K562 (cell line): ENCODE results near the gene DLGAP1. TPM values are rescaled to one million over a fixed set of nuclear protein-coding genes. Genes with fewer than 3 reads are reported as not detected.
A peak's percentile ranks its signal among the peaks of the same experiment; 100 is the strongest.

Experiments
- BHLHE40 ChIP-seq: IDR thresholded peaks from 2 replicates; pipeline ENCODE4 v1.6.1; 2011; ENCODE audit warnings: low read length, improper control_type of control experiment
- BRD4 ChIP-seq: fragments of 200-600 bp; sonication (generic); IDR thresholded peaks from 2 replicates; pipeline ENCODE4 v1.6.1; 2017; ENCODE audit warnings: inconsistent platforms
- CBX3 ChIP-seq, 2 experiments: IDR thresholded peaks; 1 replicate in 1 of 2; 2 replicates in 1 of 2; pipeline ENCODE4 v1.6.1; 2012; ENCODE audit warnings: inconsistent platforms in 2 of 2, low read length in 2 of 2, borderline replicate concordance in 1 of 2, control low read depth in 1 of 2
- CHD1 ChIP-seq: fragments of 200-600 bp; sonication (generic); IDR thresholded peaks from one replicate; pipeline ENCODE4 v1.6.1; 2012; ENCODE audit warnings: mild to moderate bottlenecking, moderate library complexity, low read length, inconsistent platforms
- CXXC5 ChIP-seq: fragments of 250-450 bp; sonication (Bioruptor Pico); IDR thresholded peaks from 2 replicates; pipeline ENCODE4 v1.8.0; 2022; ENCODE audit warnings: inconsistent platforms, mild to moderate bottlenecking, moderate library complexity
- HMGN3 ChIP-seq: IDR thresholded peaks from 2 replicates; pipeline ENCODE4 v1.6.1; 2011; ENCODE audit warnings: borderline replicate concordance, low read depth, mild to moderate bottlenecking, mixed read lengths, low read length; ENCODE audit not compliant: insufficient read length; ENCODE audit errors: extremely low read depth
- JUND ChIP-seq, 2 experiments: IDR thresholded peaks; 2 replicates in 1 of 2; 3 replicates in 1 of 2; pipeline ENCODE4 v1.6.1; 2011; ENCODE audit warnings: borderline replicate concordance in 2 of 2, low read depth in 2 of 2, low read length in 2 of 2, improper control_type of control experiment in 1 of 2, missing biosample characterization in 1 of 2, missing genetic modification characterization in 1 of 2, missing genetic modification reagents in 1 of 2
- NUFIP1 ChIP-seq: fragments of 450-650 bp; IDR thresholded peaks from 2 replicates; pipeline ENCODE4 v1.6.1; 2018; ENCODE audit not compliant: partially characterized antibody
- PRMT5 ChIP-seq: sonication (generic); formaldehyde crosslinking; IDR thresholded peaks from 2 replicates; pipeline ENCODE4 v1.5.0; 2020; ENCODE audit warnings: missing genetic modification reagents
- RBM25 ChIP-seq: fragments of 200-400 bp; formaldehyde crosslinking; IDR thresholded peaks from 2 replicates; pipeline ENCODE4 v1.6.1; 2018; ENCODE audit warnings: low read length, low read depth, moderate library complexity; ENCODE audit not compliant: severe bottlenecking
- RHOXF2B ChIP-seq: fragments of 250-450 bp; sonication (Bioruptor Pico); conservative IDR thresholded peaks from 2 replicates; pipeline ENCODE4 v1.5.1; 2021
- SMARCA5 ChIP-seq: fragments of 450-650 bp; IDR thresholded peaks from 2 replicates; pipeline ENCODE4 v1.6.1; 2016
- TAL1 ChIP-seq: fragments of 450-650 bp; IDR thresholded peaks from 2 replicates; pipeline ENCODE4 v1.6.1; 2016; ENCODE audit warnings: mild to moderate bottlenecking
- TEAD2 ChIP-seq: fragments of 450-650 bp; IDR thresholded peaks from 2 replicates; pipeline ENCODE4 v1.6.1; 2016; ENCODE audit warnings: missing genetic modification characterization, control low read depth, missing compliant biosample characterization
- ZFP36 ChIP-seq: fragments of 150-350 bp; IDR thresholded peaks from 2 replicates; pipeline ENCODE4 v1.6.1; 2018; ENCODE audit warnings: low read length, low read depth; ENCODE audit not compliant: partially characterized antibody
- ZNF212 ChIP-seq: fragments of 450-650 bp; formaldehyde crosslinking; IDR thresholded peaks from 2 replicates; pipeline ENCODE4 v1.4.0; 2020; ENCODE audit warnings: mild to moderate bottlenecking
- polyA plus RNA-seq, 8 experiments: library from polyadenylated mRNA; depleted of rRNA in 4 of 8; stranded (reverse) in 5 of 8; unstranded in 3 of 8; fragments of >200 nt; fragmentation: Nextera tagmentation in 2 of 8; fragmentation: Illumina TruSeq in 1 of 8; extraction: Ambion mirVana in 2 of 8; extraction: Trizol in 1 of 8; gene quantifications; 2 replicates each; pipeline versions ENCODE4 v1.2.1 to v1.2.3, GENCODE V29; 2011 to 2014; ENCODE audit warnings: inconsistent platforms in 1 of 8, missing spikeins in 1 of 8
- total RNA-seq, 7 experiments: library from RNA; depleted of rRNA in 6 of 7; stranded (reverse); fragments of >200 nt in 6 of 7; fragmentation: Illumina TruSeq in 2 of 7; extraction: Trizol in 2 of 7; gene quantifications; 2 replicates each; pipeline versions ENCODE4 v1.2.1 to v1.2.3, GENCODE V29; 2011 to 2021; ENCODE audit warnings: low replicate concordance in 1 of 7
- TF ChIP-seq, protein P1 (sequence below), 2 experiments: IDR thresholded peaks in 1 of 2; conservative IDR thresholded peaks in 1 of 2; 2 replicates each; pipeline ENCODE4 v1.6.1; 2016; ENCODE audit warnings: low read depth in 2 of 2, mild to moderate bottlenecking in 1 of 2, missing compliant biosample characterization in 1 of 2, missing genetic modification characterization in 1 of 2, moderate library complexity in 1 of 2
- TF ChIP-seq, protein P2 (sequence below): fragments of 250-450 bp; sonication (Bioruptor Pico); IDR thresholded peaks from 2 replicates; pipeline ENCODE4 v1.8.0; 2022; ENCODE audit warnings: inconsistent platforms
- TF ChIP-seq, protein P3 (sequence below): sonication (generic); formaldehyde crosslinking; IDR thresholded peaks from 2 replicates; pipeline ENCODE4 v1.9.0; 2022; ENCODE audit warnings: mild to moderate bottlenecking, missing genetic modification reagents
- TF ChIP-seq, protein P4 (sequence below): sonication (generic); formaldehyde crosslinking; IDR thresholded peaks from 2 replicates; pipeline ENCODE4 v1.8.1; 2023; ENCODE audit warnings: mild to moderate bottlenecking, missing genetic modification reagents

DLGAP1 gene
- total and polyA plus RNA-seq, 9 of the 15 experiments (the other 6 are each of a cell fraction or from before 2014, with no cell fraction given), result 0.04 to 0.22 (median 0.08) TPM

DNA sequence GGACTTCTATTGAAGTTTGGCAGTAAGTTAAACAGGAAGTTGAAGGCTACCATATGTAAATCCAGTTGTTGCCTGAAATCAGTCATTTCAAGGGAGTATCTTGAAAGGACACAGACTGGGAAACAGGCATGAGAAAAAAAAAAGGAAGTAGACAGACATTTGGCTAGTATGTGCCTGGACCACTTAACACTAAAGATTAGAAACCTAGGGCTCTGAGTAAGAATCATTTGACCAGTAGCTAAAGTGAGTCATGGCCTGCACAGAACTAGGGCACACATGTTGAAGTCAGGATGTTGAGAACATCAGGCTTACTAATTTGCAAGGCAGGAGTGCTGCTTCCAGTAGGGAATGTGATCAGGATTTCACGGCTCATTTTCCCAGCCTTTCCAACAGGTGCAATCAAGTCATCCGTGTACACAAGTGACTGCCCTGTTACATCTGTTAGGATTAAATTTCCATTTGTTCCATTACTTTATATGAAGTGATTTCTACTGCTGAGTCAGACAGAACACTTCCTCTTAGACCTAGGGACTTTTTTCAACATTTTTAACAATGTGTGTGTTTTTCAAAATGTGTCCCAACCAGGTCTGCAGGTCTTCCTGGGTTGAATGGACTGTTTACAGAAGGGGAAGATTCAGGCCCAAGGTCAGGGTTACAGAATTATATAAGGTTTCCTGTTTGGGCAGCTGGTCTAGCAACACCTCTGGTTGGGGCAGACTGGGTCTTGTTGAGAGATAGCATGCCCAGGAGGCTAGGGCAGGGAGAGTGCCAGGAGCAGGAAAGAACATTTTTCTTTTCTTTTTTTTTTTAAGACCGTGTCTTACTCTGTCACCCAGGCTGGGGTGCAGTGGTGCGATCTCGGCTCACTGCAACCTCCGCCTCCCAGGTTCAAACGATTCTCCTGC is 859.5 kb downstream of the DLGAP1 start (continued):
- TF ChIP-seq, protein P1, sequence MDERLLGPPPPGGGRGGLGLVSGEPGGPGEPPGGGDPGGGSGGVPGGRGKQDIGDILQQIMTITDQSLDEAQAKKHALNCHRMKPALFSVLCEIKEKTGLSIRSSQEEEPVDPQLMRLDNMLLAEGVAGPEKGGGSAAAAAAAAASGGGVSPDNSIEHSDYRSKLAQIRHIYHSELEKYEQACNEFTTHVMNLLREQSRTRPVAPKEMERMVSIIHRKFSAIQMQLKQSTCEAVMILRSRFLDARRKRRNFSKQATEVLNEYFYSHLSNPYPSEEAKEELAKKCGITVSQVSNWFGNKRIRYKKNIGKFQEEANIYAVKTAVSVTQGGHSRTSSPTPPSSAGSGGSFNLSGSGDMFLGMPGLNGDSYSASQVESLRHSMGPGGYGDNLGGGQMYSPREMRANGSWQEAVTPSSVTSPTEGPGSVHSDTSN (CRISPR knock-in tag; IDR thresholded peaks at IDR 0.05; ENCODE audit: low read depth), result no peak
- TF ChIP-seq, protein P1 (tag; conservative IDR thresholded peaks at IDR 0.05; ENCODE audit: low read depth), result peak; percentile 64
- TF ChIP-seq, protein P2, sequence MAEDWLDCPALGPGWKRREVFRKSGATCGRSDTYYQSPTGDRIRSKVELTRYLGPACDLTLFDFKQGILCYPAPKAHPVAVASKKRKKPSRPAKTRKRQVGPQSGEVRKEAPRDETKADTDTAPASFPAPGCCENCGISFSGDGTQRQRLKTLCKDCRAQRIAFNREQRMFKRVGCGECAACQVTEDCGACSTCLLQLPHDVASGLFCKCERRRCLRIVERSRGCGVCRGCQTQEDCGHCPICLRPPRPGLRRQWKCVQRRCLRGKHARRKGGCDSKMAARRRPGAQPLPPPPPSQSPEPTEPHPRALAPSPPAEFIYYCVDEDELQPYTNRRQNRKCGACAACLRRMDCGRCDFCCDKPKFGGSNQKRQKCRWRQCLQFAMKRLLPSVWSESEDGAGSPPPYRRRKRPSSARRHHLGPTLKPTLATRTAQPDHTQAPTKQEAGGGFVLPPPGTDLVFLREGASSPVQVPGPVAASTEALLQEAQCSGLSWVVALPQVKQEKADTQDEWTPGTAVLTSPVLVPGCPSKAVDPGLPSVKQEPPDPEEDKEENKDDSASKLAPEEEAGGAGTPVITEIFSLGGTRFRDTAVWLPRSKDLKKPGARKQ, result no peak
- TF ChIP-seq HMGN3 (peak; percentile 34), CBX3 (IDR thresholded peaks at IDR 0.05; ENCODE audit: borderline replicate concordance in 1 of 2, low read length in 2 of 2) (peak in 1 of 2 experiments; percentile 44; a peak in 1 of 3 replicates), PRMT5 (no peak), ZFP36 (peak; percentile 90), TAL1 (no peak), SMARCA5 (no peak), RBM25 (peak; percentile 11), CXXC5 (CRISPR knock-in tag) (peak; percentile 43), CHD1 (peak; percentile 75), JUND (IDR thresholded peaks at IDR 0.05; ENCODE audit: borderline replicate concordance, low read depth, low read length) (peak; percentile 97), JUND (tag; IDR thresholded peaks at IDR 0.05; ENCODE audit: borderline replicate concordance, low read depth, low read length) (peak; percentile 96), ZNF212 (no peak), BRD4 (peak; percentile 79), TEAD2 (tag) (no peak; the same call in 1 of the 2 replicates), NUFIP1 (no peak), BHLHE40 (peak; percentile 34; the same call in 1 of the 2 replicates), RHOXF2B (CRISPR knock-in tag) (peak; percentile 87)
- TF ChIP-seq, protein P3, sequence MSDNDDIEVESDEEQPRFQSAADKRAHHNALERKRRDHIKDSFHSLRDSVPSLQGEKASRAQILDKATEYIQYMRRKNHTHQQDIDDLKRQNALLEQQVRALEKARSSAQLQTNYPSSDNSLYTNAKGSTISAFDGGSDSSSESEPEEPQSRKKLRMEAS (CRISPR knock-in tag), result 0 out of 2 replicates have a peak, but pooled peaks have one; percentile 5
- TF ChIP-seq, protein P4, sequence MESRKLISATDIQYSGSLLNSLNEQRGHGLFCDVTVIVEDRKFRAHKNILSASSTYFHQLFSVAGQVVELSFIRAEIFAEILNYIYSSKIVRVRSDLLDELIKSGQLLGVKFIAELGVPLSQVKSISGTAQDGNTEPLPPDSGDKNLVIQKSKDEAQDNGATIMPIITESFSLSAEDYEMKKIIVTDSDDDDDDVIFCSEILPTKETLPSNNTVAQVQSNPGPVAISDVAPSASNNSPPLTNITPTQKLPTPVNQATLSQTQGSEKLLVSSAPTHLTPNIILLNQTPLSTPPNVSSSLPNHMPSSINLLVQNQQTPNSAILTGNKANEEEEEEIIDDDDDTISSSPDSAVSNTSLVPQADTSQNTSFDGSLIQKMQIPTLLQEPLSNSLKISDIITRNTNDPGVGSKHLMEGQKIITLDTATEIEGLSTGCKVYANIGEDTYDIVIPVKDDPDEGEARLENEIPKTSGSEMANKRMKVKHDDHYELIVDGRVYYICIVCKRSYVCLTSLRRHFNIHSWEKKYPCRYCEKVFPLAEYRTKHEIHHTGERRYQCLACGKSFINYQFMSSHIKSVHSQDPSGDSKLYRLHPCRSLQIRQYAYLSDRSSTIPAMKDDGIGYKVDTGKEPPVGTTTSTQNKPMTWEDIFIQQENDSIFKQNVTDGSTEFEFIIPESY (CRISPR knock-in tag), result 0 out of 2 replicates have a peak, but pooled peaks have one; percentile 3
